Activated CD8-positive, alpha-beta memory T cell treated with anti-CD3 and anti-CD28 coated beads, Interleukin-2, amount 50 U/mL, for 1 hour (primary cell): ENCODE measurements around the gene SIK2.

Experiments used
- DNase-seq: peaks from one replicate; pipeline ENCODE4 v3.0.0-alpha.2; 2020; ENCODE audit errors: extremely low read depth

The SIK2 gene

GRCh38 chr11:111582163-111582562 is 20.1 kb upstream of the SIK2 start:
- no peak for DNase-seq

- DNase-seq, result no peak
These were observed 19.4 kb upstream of the SIK2 start for GRCh38 chr11:111582881-111583280.

GRCh38 chr11:111585371-111585770 is 16.9 kb upstream of the SIK2 start:
- no peak for DNase-seq

GRCh38 chr11:111586388-111586831 is 15.8 kb upstream of the SIK2 start:
- peak; percentile 33 for DNase-seq

GRCh38 chr11:111589114-111589513 is 13.1 kb upstream of the SIK2 start:
- no peak for DNase-seq

- no peak for DNase-seq
These were observed 12.3 kb upstream of the SIK2 start for GRCh38 chr11:111589886-111590499.

- no peak for DNase-seq
These were observed 10.9 kb upstream of the SIK2 start for GRCh38 chr11:111591187-111591960.

GRCh38 chr11:111592491-111592890 is 9.8 kb upstream of the SIK2 start:
- no peak for DNase-seq

- no peak for DNase-seq
These were observed 5.9 kb upstream of the SIK2 start for GRCh38 chr11:111596319-111596718.

- no peak for DNase-seq
These were observed 4.1 kb upstream of the SIK2 start for GRCh38 chr11:111598148-111598547.

GRCh38 chr11:111598559-111598958 is 3.7 kb upstream of the SIK2 start:
- DNase-seq, result no peak

GRCh38 chr11:111601636-111601978 is 642 bp upstream of the SIK2 start:
- no peak for DNase-seq

GRCh38 chr11:111602865-111603610 is 789 bp downstream of the SIK2 start:
- DNase-seq, result no peak

GRCh38 chr11:111603611-111604130 is 1.4 kb downstream of the SIK2 start:
- no peak for DNase-seq

GRCh38 chr11:111604392-111605009 is 2.3 kb downstream of the SIK2 start:
- DNase-seq, result no peak

GRCh38 chr11:111605681-111606080 is 3.4 kb downstream of the SIK2 start:
- DNase-seq, result no peak

- no peak for DNase-seq
These were observed 4.7 kb downstream of the SIK2 start for GRCh38 chr11:111606986-111607385.

- no peak for DNase-seq
These were observed 5.5 kb downstream of the SIK2 start for GRCh38 chr11:111607751-111608150.

GRCh38 chr11:111612224-111612623 is 10.0 kb downstream of the SIK2 start:
- DNase-seq, result no peak

- DNase-seq, result no peak
These were observed 15.0 kb downstream of the SIK2 start for GRCh38 chr11:111617286-111617685.

- DNase-seq, result no peak
These were observed 18.3 kb downstream of the SIK2 start for GRCh38 chr11:111620518-111620917.

GRCh38 chr11:111623527-111624030 is 21.3 kb downstream of the SIK2 start:
- DNase-seq, result no peak
